SU-DHL-6 (cell line): ENCODE data around the gene MAN1A2.

Experiments
- H2AFZ ChIP-seq: fragments of 200-600 bp; sonication (generic); 2 replicates; pipeline ENCODE4 v1.6.1; 2014; ENCODE audit warnings: low read depth, mild to moderate bottlenecking, moderate library complexity, mixed read lengths, antibody characterized with exemption, low read length; ENCODE audit not compliant: severe bottlenecking
- H3F3A ChIP-seq: fragments of 200-600 bp; shearing (Covaris generic); 2 replicates; pipeline ENCODE4 v1.6.0; 2016; ENCODE audit warnings: antibody characterized with exemption, mild to moderate bottlenecking; ENCODE audit not compliant: insufficient read depth
- H3K27ac ChIP-seq: fragments of 200-600 bp; sonication (generic); 2 replicates; pipeline ENCODE4 v1.5.1; 2016; ENCODE audit warnings: low read depth, mild to moderate bottlenecking, low read length, moderate library complexity, mixed read lengths
- H3K27me3 ChIP-seq: fragments of 200-600 bp; sonication (generic), shearing (Covaris generic); 2 replicates; pipeline ENCODE4 v1.6.0; 2014; ENCODE audit warnings: mild to moderate bottlenecking, low read length
- H3K36me3 ChIP-seq: fragments of 200-600 bp; sonication (generic); 2 replicates; pipeline ENCODE4 v1.6.1; 2014; ENCODE audit warnings: mild to moderate bottlenecking, low read length, mixed read lengths
- H3K4me2 ChIP-seq: fragments of 300-600, 200-600 bp; shearing (Covaris generic), sonication (generic); 2 replicates; pipeline ENCODE4 v1.6.0; 2014; ENCODE audit warnings: low read length, low read depth, mild to moderate bottlenecking; ENCODE audit not compliant: poor library complexity, severe bottlenecking
- H3K4me3 ChIP-seq: fragments of 200-600 bp; sonication (generic); 2 replicates; pipeline ENCODE4 v1.5.1; 2014; ENCODE audit warnings: antibody characterized with exemption, low read length, mild to moderate bottlenecking, mixed read lengths; ENCODE audit not compliant: insufficient read depth, poor library complexity, severe bottlenecking
- H3K79me2 ChIP-seq: fragments of 200-600 bp; sonication (generic); 2 replicates; pipeline ENCODE4 v1.6.1; 2014; ENCODE audit warnings: mild to moderate bottlenecking, low read length, moderate library complexity; ENCODE audit not compliant: insufficient read depth
- H3K9ac ChIP-seq: fragments of 200-600 bp; sonication (generic); 2 replicates; pipeline ENCODE4 v1.7.0; 2014; ENCODE audit warnings: mild to moderate bottlenecking, low read length
- H3K9me2 ChIP-seq: fragments of 200-600 bp; sonication (generic); replicated peaks from 2 replicates; pipeline ENCODE4 v1.6.1; 2014; ENCODE audit warnings: low read length; ENCODE audit not compliant: insufficient read depth
- H3K9me3 ChIP-seq: fragments of 200-600 bp; sonication (generic); 2 replicates; pipeline ENCODE4 v1.6.1; 2014; ENCODE audit warnings: low read length, mixed read lengths; ENCODE audit not compliant: insufficient read depth
- H4K20me1 ChIP-seq: fragments of 200-600 bp; sonication (generic); 2 replicates; pipeline ENCODE4 v1.6.1; 2014; ENCODE audit warnings: low read depth, mild to moderate bottlenecking, antibody characterized with exemption, low read length, moderate library complexity, mixed read lengths
- CTCF ChIP-seq: fragments of 200-600 bp; sonication (generic); IDR thresholded peaks from one replicate; pipeline ENCODE4 v1.5.1; 2017; ENCODE audit warnings: antibody characterized with exemption, mild to moderate bottlenecking, low read length, moderate library complexity; ENCODE audit not compliant: insufficient read depth, poor library complexity, severe bottlenecking
- EZH2phosphoT487 ChIP-seq: fragments of 200-600 bp; sonication (generic), shearing (Covaris generic); conservative IDR thresholded peaks from 2 replicates; pipeline ENCODE4 v1.6.1; 2018; ENCODE audit warnings: mild to moderate bottlenecking, antibody characterized with exemption, low read length, moderate library complexity, mixed read lengths

Gene MAN1A2

GRCh38 chr1:117541003-117541402 is 173.8 kb downstream of the MAN1A2 start:
- Histone ChIP-seq H3F3A (no peaks in the 10 kb centered on the region), H3K4me2 (no peak overlapping the region)

GRCh38 chr1:117541585-117541984 is 174.3 kb downstream of the MAN1A2 start:
- H3K27me3 ChIP-seq: no peaks in the 10 kb centered on the region
- H4K20me1 ChIP-seq: no peaks in the 10 kb centered on the region
- H3K9ac ChIP-seq: no peak overlapping the region
- no peaks in the 10 kb centered on the region for H3K9me2 ChIP-seq
- H3F3A ChIP-seq: no peaks in the 10 kb centered on the region
- H3K36me3 ChIP-seq: no peaks in the 10 kb centered on the region
- H2AFZ ChIP-seq: no peak overlapping the region
- no peaks in the 10 kb centered on the region for H3K79me2 ChIP-seq
- no peaks in the 10 kb centered on the region for H3K9me3 ChIP-seq
- TF ChIP-seq CTCF (no peak), EZH2phosphoT487 (no peak)
- no peak overlapping the region for H3K27ac ChIP-seq
- no peak overlapping the region for H3K4me2 ChIP-seq
- no peak overlapping the region for H3K4me3 ChIP-seq

More at GRCh38 chr1:117541003-117541402, 173.8 kb downstream of the MAN1A2 start:
- no peak for TF ChIP-seq CTCF
- H2AFZ ChIP-seq: no peak overlapping the region
- no peaks in the 10 kb centered on the region for H3K9me3 ChIP-seq
- no peaks in the 10 kb centered on the region for H3K79me2 ChIP-seq
- H3K27ac ChIP-seq: no peak overlapping the region
- H3K9ac ChIP-seq: no peak overlapping the region
- H3K9me2 ChIP-seq: no peaks in the 10 kb centered on the region
- no peak overlapping the region for H3K4me3 ChIP-seq
- no peaks in the 10 kb centered on the region for H3K36me3 ChIP-seq
- H4K20me1 ChIP-seq: no peaks in the 10 kb centered on the region
- H3K27me3 ChIP-seq: no peaks in the 10 kb centered on the region

- TF ChIP-seq CTCF (no peak), EZH2phosphoT487 (no peak)
- Histone ChIP-seq H3K9ac (no peak overlapping the region), H3K27ac (no peak overlapping the region), H3K79me2 (no peaks in the 10 kb centered on the region), H3K9me3 (no peaks in the 10 kb centered on the region), H3K9me2 (no peaks in the 10 kb centered on the region), H3K27me3 (no peaks in the 10 kb centered on the region), H2AFZ (no peak overlapping the region), H3K4me2 (no peak overlapping the region), H3K36me3 (no peaks in the 10 kb centered on the region), H4K20me1 (no peaks in the 10 kb centered on the region), H3K4me3 (no peak overlapping the region), H3F3A (no peaks in the 10 kb centered on the region)
These were observed 177.4 kb downstream of the MAN1A2 start for GRCh38 chr1:117544509-117545109.
